Omental fat pad (tissue), 4 donors: ENCODE results near the gene ADISSP. TPM values are rescaled to one million over a fixed set of nuclear protein-coding genes. Genes with fewer than 3 reads are reported as not detected.

Experiments
- ATAC-seq: fragments of 150-250 bp; one replicate; pipeline ENCODE4 v1.9.1; 2016; ENCODE audit warnings: mild to moderate bottlenecking, moderate library complexity; ENCODE audit not compliant: low FRiP score
- DNase-seq: peaks from one replicate; pipeline ENCODE4 v3.0.0-alpha.2; 2019; ENCODE audit warnings: low spot score
- CTCF ChIP-seq, 3 donors: fragments of 450-650 bp; IDR thresholded peaks; one replicate each; pipeline ENCODE4 v1.5.1; 2016 to 2017; ENCODE audit warnings: antibody characterized with exemption in 3 of 3, mild to moderate bottlenecking in 3 of 3, moderate library complexity in 2 of 3
- total RNA-seq, 4 donors: library from RNA; depleted of rRNA; stranded (reverse); fragments of >200 nt; gene quantifications; one replicate each; pipeline ENCODE4 v1.1.0, GENCODE V29; 2016

ADISSP gene
- total RNA-seq, 4 donors from 2014 or later = 19.7 to 32.3 (median 30.3) TPM

GRCh38 chr20:3812259-3812681, 44.7 kb upstream of the ADISSP start:
- DNase-seq (no peak), ATAC-seq (no peak)
- no peak for TF ChIP-seq CTCF (IDR thresholded peaks at IDR 0.05)

- ATAC-seq (peak; percentile 90), DNase-seq (peak; percentile 97)
- no peak for TF ChIP-seq CTCF (IDR thresholded peaks at IDR 0.05)
These were observed 44.1 kb upstream of the ADISSP start for GRCh38 chr20:3811467-3812258.

- ATAC-seq (no peak), DNase-seq (no peak)
- no peak for TF ChIP-seq CTCF (IDR thresholded peaks at IDR 0.05)
These were observed 41.0 kb upstream of the ADISSP start for GRCh38 chr20:3808544-3808943.

- no peak for TF ChIP-seq CTCF (IDR thresholded peaks at IDR 0.05)
- DNase-seq (no peak), ATAC-seq (no peak)
These were observed 37.2 kb upstream of the ADISSP start for GRCh38 chr20:3804781-3805180.

GRCh38 chr20:3804254-3804751, 36.8 kb upstream of the ADISSP start:
- no peak for ATAC-seq
- no peak for TF ChIP-seq CTCF (IDR thresholded peaks at IDR 0.05)
- DNase-seq = no peak

- no peak for ATAC-seq
- no peak for DNase-seq
- TF ChIP-seq CTCF (IDR thresholded peaks at IDR 0.05) = no peak
These were observed 36.3 kb upstream of the ADISSP start for GRCh38 chr20:3803854-3804253.

GRCh38 chr20:3803289-3803688, 35.7 kb upstream of the ADISSP start:
- no peak for TF ChIP-seq CTCF (IDR thresholded peaks at IDR 0.05)
- no peak for DNase-seq
- ATAC-seq = no peak
